Measurements from ENCODE around the gene EGFR. TPM values are rescaled to one million over a fixed set of nuclear protein-coding genes. Genes with fewer than 3 reads are reported as not detected.

The EGFR gene
- total and polyA plus RNA-seq, 2 donors (not counting 1 experiment from before 2014, with no cell fraction given), result 55.3 to 62.8 TPM

DNA sequence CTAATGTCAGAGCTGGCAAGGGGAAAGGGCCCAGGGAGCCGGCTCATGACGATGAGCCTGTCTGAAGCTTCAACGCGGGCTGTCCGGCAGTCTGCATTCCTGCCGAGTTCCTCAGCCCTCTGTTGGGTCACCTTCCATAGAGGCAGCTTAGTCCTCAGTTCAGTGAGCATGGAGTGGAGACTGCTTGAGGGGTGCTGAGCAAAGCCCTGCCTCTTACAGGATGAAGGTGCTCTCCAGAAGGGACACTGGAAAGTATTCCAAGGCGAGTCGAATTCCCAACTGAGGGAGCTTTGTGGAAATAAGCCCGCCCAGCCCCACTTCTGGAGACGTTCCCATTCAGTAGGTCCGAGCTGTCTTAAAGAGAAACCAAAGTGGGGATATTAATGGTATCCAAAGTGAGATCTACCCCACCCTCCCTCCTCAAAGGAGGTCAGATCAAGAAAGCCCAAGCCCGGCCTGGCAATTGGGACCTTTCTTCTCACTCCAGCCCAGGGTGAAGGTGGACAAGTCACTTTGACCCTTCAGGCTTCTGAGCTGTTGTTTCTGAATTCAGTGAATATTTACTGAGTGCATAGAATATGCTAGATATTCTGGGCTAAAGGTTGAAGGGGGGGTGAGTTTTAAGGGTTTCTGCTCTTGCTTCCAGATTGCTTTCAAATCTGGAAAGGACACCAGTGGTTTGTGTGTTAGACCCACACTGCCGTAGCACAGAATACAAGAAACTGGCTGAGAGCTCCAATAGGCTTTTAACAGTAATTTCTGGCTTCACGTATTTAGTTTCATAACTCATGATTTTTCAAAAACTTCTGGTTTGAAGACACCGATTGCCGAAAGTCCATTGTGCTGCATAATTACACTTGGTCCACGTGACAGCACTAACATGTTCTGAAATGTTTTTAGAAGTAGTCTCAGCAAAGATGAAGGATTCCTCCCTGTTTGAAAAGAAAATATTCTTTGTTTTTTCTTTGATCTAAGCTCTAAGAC, 3.5 kb downstream of the EGFR start:
- H2AFZ ChIP-seq (ENCODE audit: low read length), result no peak overlapping the region
- peaks cover 89% of the 10 kb centered on the region for H3K79me2 ChIP-seq (ENCODE audit: control insufficient read depth, insufficient read depth, low read length)
- TF ChIP-seq EZH2 (IDR thresholded peaks at IDR 0.05; ENCODE audit: low read length, missing control alignments), result no peak
- TF ChIP-seq, protein P1, sequence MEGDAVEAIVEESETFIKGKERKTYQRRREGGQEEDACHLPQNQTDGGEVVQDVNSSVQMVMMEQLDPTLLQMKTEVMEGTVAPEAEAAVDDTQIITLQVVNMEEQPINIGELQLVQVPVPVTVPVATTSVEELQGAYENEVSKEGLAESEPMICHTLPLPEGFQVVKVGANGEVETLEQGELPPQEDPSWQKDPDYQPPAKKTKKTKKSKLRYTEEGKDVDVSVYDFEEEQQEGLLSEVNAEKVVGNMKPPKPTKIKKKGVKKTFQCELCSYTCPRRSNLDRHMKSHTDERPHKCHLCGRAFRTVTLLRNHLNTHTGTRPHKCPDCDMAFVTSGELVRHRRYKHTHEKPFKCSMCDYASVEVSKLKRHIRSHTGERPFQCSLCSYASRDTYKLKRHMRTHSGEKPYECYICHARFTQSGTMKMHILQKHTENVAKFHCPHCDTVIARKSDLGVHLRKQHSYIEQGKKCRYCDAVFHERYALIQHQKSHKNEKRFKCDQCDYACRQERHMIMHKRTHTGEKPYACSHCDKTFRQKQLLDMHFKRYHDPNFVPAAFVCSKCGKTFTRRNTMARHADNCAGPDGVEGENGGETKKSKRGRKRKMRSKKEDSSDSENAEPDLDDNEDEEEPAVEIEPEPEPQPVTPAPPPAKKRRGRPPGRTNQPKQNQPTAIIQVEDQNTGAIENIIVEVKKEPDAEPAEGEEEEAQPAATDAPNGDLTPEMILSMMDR (conservative IDR thresholded peaks at IDR 0.05 in 1 of 2, IDR thresholded peaks at IDR 0.05 in 1 of 2; ENCODE audit: low read depth in 1 of 2, low read length in 2 of 2), result no peak
- H3K36me3 ChIP-seq (ENCODE audit: control insufficient read depth, insufficient read depth, low read length), result peaks cover 5% of the 10 kb centered on the region
- H3K9ac ChIP-seq (ENCODE audit: insufficient read depth, low read length), result no peak overlapping the region
- no peaks in the 10 kb centered on the region for H3K9me3 ChIP-seq (ENCODE audit: control insufficient read depth, insufficient read depth, low read depth, low read length)
- H3K27ac ChIP-seq (ENCODE audit: insufficient read depth, low read length), result peak overlapping the region; percentile 42
- peak overlapping the region; percentile 91 for H3K4me2 ChIP-seq (ENCODE audit: extremely low read depth, insufficient read depth, low read length)
- peak in 1 of 2 donors; percentile 77 for DNase-seq (ENCODE audit: low read depth in 2 of 2)
- no peaks in the 10 kb centered on the region for H3K27me3 ChIP-seq (ENCODE audit: control insufficient read depth, insufficient read depth, low read length)
- H3K4me3 ChIP-seq (replicated peaks in 1 of 4; ENCODE audit: control extremely low read depth in 1 of 4, insufficient read depth in 1 of 4, low read depth in 3 of 4, low read length in 4 of 4), result peak overlapping the region; percentile 39 to 86 (median 72)
- H3K4me1 ChIP-seq (ENCODE audit: control insufficient read depth, extremely low read depth, insufficient read depth, low read length), result peaks cover 33% of the 10 kb centered on the region
- H4K20me1 ChIP-seq (ENCODE audit: control insufficient read depth, extremely low read depth, insufficient read depth, low read length), result no peaks in the 10 kb centered on the region

- TF ChIP-seq, protein P1 (conservative IDR thresholded peaks at IDR 0.05 in 1 of 2, IDR thresholded peaks at IDR 0.05 in 1 of 2; ENCODE audit: low read depth in 1 of 2, low read length in 2 of 2), result no peak
- no peak for TF ChIP-seq EZH2 (IDR thresholded peaks at IDR 0.05; ENCODE audit: low read length, missing control alignments)
- H3K4me2 ChIP-seq (ENCODE audit: extremely low read depth, insufficient read depth, low read length), result peak overlapping the region; percentile 11
Observed at GRCh38 chr7:55023841-55024505, 5.2 kb downstream of the EGFR start.

DNA sequence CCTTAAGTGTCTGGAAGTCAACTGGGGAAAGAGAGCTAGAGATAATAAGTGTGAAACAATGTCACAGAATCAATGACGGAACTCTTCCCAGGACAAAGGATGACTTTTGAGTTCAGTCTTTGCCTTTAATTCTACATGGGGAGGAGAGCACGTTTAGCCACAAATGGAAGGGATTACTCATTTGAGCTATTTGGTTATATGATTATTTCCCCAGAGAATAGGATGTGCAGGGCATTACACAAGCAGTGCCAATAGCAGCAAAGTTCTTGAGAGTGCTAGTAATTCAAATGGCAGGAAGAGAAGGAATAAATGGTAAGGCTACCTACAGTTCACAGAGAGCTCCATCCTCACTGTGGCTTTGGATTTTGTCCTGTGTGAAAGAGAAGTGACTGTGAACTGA, 6.0 kb downstream of the EGFR start:
- peaks cover 5% of the 10 kb centered on the region for H3K36me3 ChIP-seq (ENCODE audit: control insufficient read depth, insufficient read depth, low read length)
- no peak overlapping the region for H2AFZ ChIP-seq (ENCODE audit: low read length)
- peak; percentile 43 to 61 for DNase-seq (ENCODE audit: low read depth in 2 of 2)
- H3K4me1 ChIP-seq (ENCODE audit: control insufficient read depth, extremely low read depth, insufficient read depth, low read length), result peaks cover 41% of the 10 kb centered on the region
- no peak overlapping the region for H3K9ac ChIP-seq (ENCODE audit: insufficient read depth, low read length)
- no peak overlapping the region for H3K4me2 ChIP-seq (ENCODE audit: extremely low read depth, insufficient read depth, low read length)
- H3K4me3 ChIP-seq (replicated peaks in 1 of 4; ENCODE audit: control extremely low read depth in 1 of 4, insufficient read depth in 1 of 4, low read depth in 3 of 4, low read length in 4 of 4), result no peak overlapping the region
- H3K27ac ChIP-seq (ENCODE audit: insufficient read depth, low read length), result no peak overlapping the region
- TF ChIP-seq, protein P1 (conservative IDR thresholded peaks at IDR 0.05 in 1 of 2, IDR thresholded peaks at IDR 0.05 in 1 of 2; ENCODE audit: low read depth in 1 of 2, low read length in 2 of 2), result no peak
- TF ChIP-seq EZH2 (IDR thresholded peaks at IDR 0.05; ENCODE audit: low read length, missing control alignments), result no peak
- no peaks in the 10 kb centered on the region for H3K27me3 ChIP-seq (ENCODE audit: control insufficient read depth, insufficient read depth, low read length)
- H3K9me3 ChIP-seq (ENCODE audit: control insufficient read depth, insufficient read depth, low read depth, low read length), result no peaks in the 10 kb centered on the region
- peaks cover 98% of the 10 kb centered on the region for H3K79me2 ChIP-seq (ENCODE audit: control insufficient read depth, insufficient read depth, low read length)
- peaks cover under 1% of the 10 kb centered on the region for H4K20me1 ChIP-seq (ENCODE audit: control insufficient read depth, extremely low read depth, insufficient read depth, low read length)

More at GRCh38 chr7:55023841-55024505, 5.2 kb downstream of the EGFR start:
- DNase-seq (ENCODE audit: low read depth in 2 of 2), result no peak
- Histone ChIP-seq H3K9me3 (ENCODE audit: control insufficient read depth, insufficient read depth, low read depth, low read length) (no peaks in the 10 kb centered on the region), H3K27me3 (ENCODE audit: control insufficient read depth, insufficient read depth, low read length) (no peaks in the 10 kb centered on the region), H3K79me2 (ENCODE audit: control insufficient read depth, insufficient read depth, low read length) (peaks cover 98% of the 10 kb centered on the region), H3K4me3 (replicated peaks in 1 of 4; ENCODE audit: control extremely low read depth in 1 of 4, insufficient read depth in 1 of 4, low read depth in 3 of 4, low read length in 4 of 4) (no peak overlapping the region), H3K9ac (ENCODE audit: insufficient read depth, low read length) (no peak overlapping the region), H3K36me3 (ENCODE audit: control insufficient read depth, insufficient read depth, low read length) (peaks cover 5% of the 10 kb centered on the region), H2AFZ (ENCODE audit: low read length) (no peak overlapping the region), H4K20me1 (ENCODE audit: control insufficient read depth, extremely low read depth, insufficient read depth, low read length) (no peaks in the 10 kb centered on the region), H3K27ac (ENCODE audit: insufficient read depth, low read length) (no peak overlapping the region), H3K4me1 (ENCODE audit: control insufficient read depth, extremely low read depth, insufficient read depth, low read length) (peaks cover 38% of the 10 kb centered on the region)

Data from fibroblast of lung (primary cell).